Measurements from ENCODE around the gene ATR. TPM values are rescaled to one million over a fixed set of nuclear protein-coding genes. Genes with fewer than 3 reads are reported as not detected.
"Not testable (repeated sequence)": the region's sequence is repeated elsewhere in the genome, so short reads cannot be mapped to it uniquely, and the experiment has no call there.

ATR gene
- polyA plus RNA-seq, 1 donor (not counting 4 experiments of a cell fraction or from before 2014, with no cell fraction given): 30.8 TPM

- no peaks in the 10 kb centered on the region for H4K20me1 ChIP-seq (ENCODE audit: control insufficient read depth, extremely low read depth, insufficient read depth, low read length)
- no peaks in the 10 kb centered on the region for H3K9me3 ChIP-seq (ENCODE audit: control insufficient read depth, low read depth, low read length)
- dilution Hi-C loops (cut with MboI; ENCODE audit: extremely low pct_ligation_motif_present, low sequenced_read_pairs): no loop called here
- H3K79me2 ChIP-seq (ENCODE audit: control insufficient read depth, insufficient read depth, low read length): no peaks in the 10 kb centered on the region
- H2AFZ ChIP-seq (ENCODE audit: control insufficient read depth, low read length): no peak overlapping the region
- H3K4me3 ChIP-seq (ENCODE audit: control insufficient read depth in 2 of 3, extremely low read depth in 1 of 3, insufficient read depth in 2 of 3, low read depth in 1 of 3, low read length in 3 of 3): no peak overlapping the region
- H3K27ac ChIP-seq (ENCODE audit: control insufficient read depth, insufficient read depth, low read length): no peak overlapping the region
- no peak for TF ChIP-seq CTCF (optimal IDR thresholded peaks at IDR 0.05 in 1 of 3, IDR thresholded peaks at IDR 0.05 in 1 of 3, conservative IDR thresholded peaks at IDR 0.05 in 1 of 3; ENCODE audit: extremely low read depth in 1 of 3, insufficient read depth in 2 of 3, low read length in 3 of 3)
- TF ChIP-seq EZH2 (IDR thresholded peaks at IDR 0.05; ENCODE audit: low read length): no peak
- peaks cover 5 to 6% of the 10 kb centered on the region in 2 experiments for H3K36me3 ChIP-seq (ENCODE audit: control insufficient read depth in 2 of 2, extremely low read depth in 1 of 2, insufficient read depth in 2 of 2, low read length in 2 of 2)
- no peak for DNase-seq (ENCODE audit: low read depth, low spot score)
- H3K27me3 ChIP-seq (ENCODE audit: control insufficient read depth, extremely low read depth, insufficient read depth, low read length): no peaks in the 10 kb centered on the region
- no peaks in the 10 kb centered on the region for H3K9me1 ChIP-seq (ENCODE audit: control insufficient read depth, extremely low read depth, insufficient read depth, low read length)
- no peak overlapping the region for H3K4me2 ChIP-seq (ENCODE audit: control insufficient read depth, extremely low read depth, insufficient read depth, low read depth, low read length)
- H3K9ac ChIP-seq (ENCODE audit: control insufficient read depth, extremely low read depth, insufficient read depth, low read length): no peak overlapping the region
- H3K4me1 ChIP-seq (ENCODE audit: control insufficient read depth, extremely low read depth, insufficient read depth, low read length): no peaks in the 10 kb centered on the region
- FAIRE-seq: no peak
Measured at GRCh38 chr3:142553741-142554140, 24.8 kb downstream of the ATR start.

DNA sequence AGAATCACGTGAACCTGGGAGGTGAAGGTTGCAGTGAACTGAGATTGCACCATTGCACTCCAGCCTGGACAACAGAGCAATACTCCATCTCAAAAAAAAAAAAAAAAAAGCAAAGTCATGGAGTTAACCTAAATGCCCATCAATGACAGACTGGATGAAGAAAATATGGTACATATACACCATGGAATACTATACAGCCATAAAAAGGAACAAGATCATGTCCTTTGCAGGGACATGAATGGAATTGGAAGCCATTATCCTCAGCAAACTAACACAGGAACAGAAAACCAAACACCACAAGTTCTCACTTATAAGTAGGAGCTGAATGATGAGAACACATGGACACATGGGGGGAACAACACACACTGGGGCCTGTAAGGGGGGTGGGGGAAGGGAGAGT lies 26.0 kb downstream of the ATR start:
- H3K9me1 ChIP-seq (ENCODE audit: control insufficient read depth, extremely low read depth, insufficient read depth, low read length); H3K27me3 ChIP-seq (ENCODE audit: control insufficient read depth, extremely low read depth, insufficient read depth, low read length); H3K9ac ChIP-seq (ENCODE audit: control insufficient read depth, extremely low read depth, insufficient read depth, low read length); dilution Hi-C loops (cut with MboI; ENCODE audit: extremely low pct_ligation_motif_present, low sequenced_read_pairs); H3K4me1 ChIP-seq (ENCODE audit: control insufficient read depth, extremely low read depth, insufficient read depth, low read length); FAIRE-seq; H3K79me2 ChIP-seq (ENCODE audit: control insufficient read depth, insufficient read depth, low read length); H3K4me2 ChIP-seq (ENCODE audit: control insufficient read depth, extremely low read depth, insufficient read depth, low read depth, low read length); DNase-seq (ENCODE audit: low read depth, low spot score); H2AFZ ChIP-seq (ENCODE audit: control insufficient read depth, low read length); H3K9me3 ChIP-seq (ENCODE audit: control insufficient read depth, low read depth, low read length); H3K4me3 ChIP-seq (ENCODE audit: control insufficient read depth in 2 of 3, extremely low read depth in 1 of 3, insufficient read depth in 2 of 3, low read depth in 1 of 3, low read length in 3 of 3); H4K20me1 ChIP-seq (ENCODE audit: control insufficient read depth, extremely low read depth, insufficient read depth, low read length); H3K27ac ChIP-seq (ENCODE audit: control insufficient read depth, insufficient read depth, low read length); H3K36me3 ChIP-seq (ENCODE audit: control insufficient read depth in 2 of 2, extremely low read depth in 1 of 2, insufficient read depth in 2 of 2, low read length in 2 of 2): not testable (repeated sequence)

DNA sequence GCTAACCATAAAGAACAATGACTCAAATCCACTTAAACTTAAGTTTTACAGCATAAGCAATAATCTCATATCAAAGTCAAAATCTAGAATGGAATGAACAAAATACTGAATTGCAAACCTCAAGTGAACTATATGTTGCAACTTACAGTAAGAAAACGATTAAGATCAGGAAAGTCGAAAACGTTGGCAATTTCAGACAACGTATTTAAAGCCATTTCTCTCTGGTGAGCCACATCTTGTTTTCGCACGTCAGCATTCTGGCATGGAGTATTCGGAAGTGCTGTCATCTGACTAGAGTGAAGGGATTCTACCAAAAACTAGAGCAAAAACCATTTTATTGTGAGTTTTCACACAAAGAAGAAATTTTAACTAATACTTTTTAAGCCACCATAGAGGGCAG lies 28.5 kb downstream of the ATR start:
- FAIRE-seq (no peak), DNase-seq (ENCODE audit: low read depth, low spot score) (no peak)
- no peaks in the 10 kb centered on the region for H3K27me3 ChIP-seq (ENCODE audit: control insufficient read depth, extremely low read depth, insufficient read depth, low read length)
- no peaks in the 10 kb centered on the region for H3K9me1 ChIP-seq (ENCODE audit: control insufficient read depth, extremely low read depth, insufficient read depth, low read length)
- no peak overlapping the region for H3K9ac ChIP-seq (ENCODE audit: control insufficient read depth, extremely low read depth, insufficient read depth, low read length)
- no peaks in the 10 kb centered on the region for H3K9me3 ChIP-seq (ENCODE audit: control insufficient read depth, low read depth, low read length)
- H4K20me1 ChIP-seq (ENCODE audit: control insufficient read depth, extremely low read depth, insufficient read depth, low read length): no peaks in the 10 kb centered on the region
- H3K4me1 ChIP-seq (ENCODE audit: control insufficient read depth, extremely low read depth, insufficient read depth, low read length): no peaks in the 10 kb centered on the region
- H3K4me2 ChIP-seq (ENCODE audit: control insufficient read depth, extremely low read depth, insufficient read depth, low read depth, low read length): no peak overlapping the region
- TF ChIP-seq CTCF (optimal IDR thresholded peaks at IDR 0.05 in 1 of 3, IDR thresholded peaks at IDR 0.05 in 1 of 3, conservative IDR thresholded peaks at IDR 0.05 in 1 of 3; ENCODE audit: extremely low read depth in 1 of 3, insufficient read depth in 2 of 3, low read length in 3 of 3): no peak
- TF ChIP-seq EZH2 (IDR thresholded peaks at IDR 0.05; ENCODE audit: low read length): no peak
- dilution Hi-C loops (cut with MboI; ENCODE audit: extremely low pct_ligation_motif_present, low sequenced_read_pairs): no loop called here
- H3K79me2 ChIP-seq (ENCODE audit: control insufficient read depth, insufficient read depth, low read length): no peaks in the 10 kb centered on the region
- no peak overlapping the region for H3K27ac ChIP-seq (ENCODE audit: control insufficient read depth, insufficient read depth, low read length)
- peaks cover 3 to 9% of the 10 kb centered on the region in 2 experiments for H3K36me3 ChIP-seq (ENCODE audit: control insufficient read depth in 2 of 2, extremely low read depth in 1 of 2, insufficient read depth in 2 of 2, low read length in 2 of 2)
- no peak overlapping the region for H3K4me3 ChIP-seq (ENCODE audit: control insufficient read depth in 2 of 3, extremely low read depth in 1 of 3, insufficient read depth in 2 of 3, low read depth in 1 of 3, low read length in 3 of 3)
- no peak overlapping the region for H2AFZ ChIP-seq (ENCODE audit: control insufficient read depth, low read length)
